NCI-H1048 (cell line): ENCODE data around the gene SEPTIN11.
A peak's percentile ranks its signal among the peaks of the same experiment; 100 is the strongest.

Source experiments
- DNase-seq: peaks from one replicate; lab custom pipeline; 2025; lab: John Stamatoyannopoulos, UW

Gene SEPTIN11

GRCh38 chr4:76949276-76950051 is at the start of gene SEPTIN11:
Gene SEPTIN11 (plus strand): TSS chr4:76949752. CDS start chr4:76949904, 152 bp downstream.
- DNase-seq: peak; percentile 83

- DNase-seq: no peak
These were observed 47.2 kb upstream of the SEPTIN11 start for GRCh38 chr4:76902233-76902890.

GRCh38 chr4:76904646-76905190 is 44.8 kb upstream of the SEPTIN11 start:
- DNase-seq: no peak

- no peak for DNase-seq
These were observed 44.0 kb upstream of the SEPTIN11 start for GRCh38 chr4:76905521-76905920.

- no peak for DNase-seq
These were observed 39.8 kb upstream of the SEPTIN11 start for GRCh38 chr4:76909711-76910110.

GRCh38 chr4:76920715-76921114 is 28.8 kb upstream of the SEPTIN11 start:
- no peak for DNase-seq

- DNase-seq: no peak
These were observed 25.8 kb upstream of the SEPTIN11 start for GRCh38 chr4:76923619-76924357.

- DNase-seq: no peak
These were observed 22.7 kb upstream of the SEPTIN11 start for GRCh38 chr4:76926841-76927240.

- DNase-seq: no peak
These were observed 18.9 kb upstream of the SEPTIN11 start for GRCh38 chr4:76930685-76931084.

- no peak for DNase-seq
These were observed 18.5 kb upstream of the SEPTIN11 start for GRCh38 chr4:76931087-76931486.

GRCh38 chr4:76931576-76932276 is 17.8 kb upstream of the SEPTIN11 start:
- DNase-seq: no peak

GRCh38 chr4:76939184-76939583 is 10.4 kb upstream of the SEPTIN11 start:
- DNase-seq: no peak

- no peak for DNase-seq
These were observed 6.4 kb upstream of the SEPTIN11 start for GRCh38 chr4:76943129-76943620.

GRCh38 chr4:76943790-76944189 is 5.8 kb upstream of the SEPTIN11 start:
- DNase-seq: no peak

GRCh38 chr4:76947369-76947768 is 2.2 kb upstream of the SEPTIN11 start:
- DNase-seq: no peak

GRCh38 chr4:76948443-76949275 is 893 bp upstream of the SEPTIN11 start:
- peak; percentile 49 for DNase-seq

GRCh38 chr4:76950052-76950955 is 752 bp downstream of the SEPTIN11 start:
- DNase-seq: no peak

GRCh38 chr4:76950956-76951671 is 1.6 kb downstream of the SEPTIN11 start:
- no peak for DNase-seq

- no peak for DNase-seq
These were observed 2.1 kb downstream of the SEPTIN11 start for GRCh38 chr4:76951672-76952010.
